NCI-H524 (cell line): ENCODE results near the gene GGA1.
"Not testable (repeated sequence)": the region's sequence is repeated elsewhere in the genome, so short reads cannot be mapped to it uniquely, and the experiment has no call there.

Experiments
- DNase-seq, 2 experiments: peaks; one replicate each; lab custom pipeline; 2025; lab: John Stamatoyannopoulos, UW

The GGA1 gene

DNA sequence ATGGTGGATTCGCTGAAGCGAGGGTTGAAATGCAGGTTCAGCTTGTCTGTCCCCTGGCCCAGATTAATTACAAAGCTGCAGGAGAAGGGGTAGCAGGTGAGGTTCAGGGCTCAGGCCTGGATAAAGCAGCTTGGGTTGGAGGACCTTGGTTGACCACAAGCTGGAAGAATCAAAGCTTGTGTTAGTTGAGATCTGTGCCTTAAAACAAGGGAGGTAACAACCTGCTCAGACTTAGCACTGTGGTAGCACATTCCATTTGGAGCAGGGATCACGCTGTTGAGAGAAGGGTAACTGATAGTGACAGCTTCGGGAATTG lies 38.0 kb upstream of the GGA1 start:
- DNase-seq, result no peak

- peak in 1 of 2 experiments; percentile 14 for DNase-seq
Measured at GRCh38 chr22:37571258-37571991, 37.2 kb upstream of the GGA1 start.

- no peak for DNase-seq
Measured at GRCh38 chr22:37571992-37572373, 36.7 kb upstream of the GGA1 start.

- no peak for DNase-seq
Measured at GRCh38 chr22:37575490-37576003, 33.1 kb upstream of the GGA1 start.

DNA sequence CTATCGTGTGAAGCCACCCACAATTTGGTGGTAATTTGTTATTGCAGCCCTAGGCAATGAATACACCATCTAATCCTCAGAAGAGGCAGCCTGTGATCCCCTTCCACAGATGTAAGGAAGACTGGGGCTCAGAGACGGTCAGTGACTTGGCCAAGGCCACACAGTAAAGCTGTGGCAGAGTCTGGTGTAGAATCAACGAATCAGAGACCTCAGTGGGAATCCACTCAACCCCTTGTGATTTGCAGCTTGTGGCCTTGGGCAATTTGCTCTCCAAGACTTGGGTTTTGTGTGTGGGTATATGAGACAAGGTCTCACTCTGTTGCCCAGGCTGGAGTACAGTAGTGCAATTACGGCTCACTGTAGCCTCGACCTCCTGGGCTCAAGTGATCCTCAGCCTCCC lies 30.6 kb upstream of the GGA1 start:
- DNase-seq, result no peak

GRCh38 chr22:37581504-37581903 lies 27.1 kb upstream of the GGA1 start:
- DNase-seq, result no peak

- DNase-seq, result no peak
Measured at GRCh38 chr22:37582526-37582925, 26.1 kb upstream of the GGA1 start.

DNA sequence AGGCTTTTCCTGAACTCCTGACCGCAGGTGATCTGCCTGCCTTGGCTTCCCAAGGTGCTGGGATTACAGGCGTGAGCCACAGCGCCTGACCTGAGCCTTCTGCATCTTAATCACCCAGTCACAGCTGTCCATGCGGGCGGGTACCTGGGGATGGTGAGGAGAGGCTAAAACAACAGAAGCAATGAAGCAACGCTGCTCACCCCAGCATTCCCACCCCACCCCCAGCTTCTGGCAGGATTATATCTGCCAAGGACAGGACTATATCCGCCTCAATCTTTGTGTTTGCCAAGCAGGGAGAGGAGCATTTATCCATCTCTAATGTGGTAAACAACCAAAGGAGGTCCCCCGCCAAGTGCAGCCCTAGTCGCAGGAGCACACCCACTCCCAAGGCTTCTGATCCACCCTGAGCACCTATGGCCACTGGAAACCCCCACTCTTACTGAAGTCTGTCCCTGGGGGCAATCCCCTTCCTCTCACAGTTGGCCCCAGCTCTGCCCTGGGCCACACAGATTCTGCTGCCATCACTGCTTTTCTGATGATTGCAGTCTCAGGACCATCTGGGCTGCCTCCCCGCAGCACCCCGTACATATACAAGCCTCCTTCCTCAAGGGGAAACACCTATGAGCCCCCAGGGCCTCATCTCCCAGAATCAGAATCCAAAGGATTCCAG lies 20.0 kb upstream of the GGA1 start:
- no peak for DNase-seq

DNA sequence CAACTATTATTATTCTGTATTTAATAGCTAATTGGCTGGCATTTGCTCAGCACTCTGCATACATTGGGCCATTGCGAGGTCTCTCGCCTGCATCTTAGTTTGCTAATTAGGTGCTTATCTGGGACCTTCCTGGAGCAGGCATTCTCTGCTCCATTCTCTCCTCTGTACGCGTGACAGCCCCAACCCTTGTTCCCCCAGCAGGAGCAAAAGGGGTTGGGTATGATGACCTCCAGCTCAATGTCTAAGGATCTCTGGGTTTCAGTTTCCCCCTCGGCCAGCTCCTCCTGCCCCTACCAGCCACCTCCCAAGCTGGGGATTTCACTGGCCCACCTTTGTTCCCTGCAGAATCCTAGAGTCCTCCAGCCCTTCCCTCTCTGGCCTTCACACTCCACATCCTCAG lies 19.0 kb upstream of the GGA1 start:
- no peak for DNase-seq

- not testable (repeated sequence) for DNase-seq
Measured at GRCh38 chr22:37591081-37591480, 17.6 kb upstream of the GGA1 start.

DNA sequence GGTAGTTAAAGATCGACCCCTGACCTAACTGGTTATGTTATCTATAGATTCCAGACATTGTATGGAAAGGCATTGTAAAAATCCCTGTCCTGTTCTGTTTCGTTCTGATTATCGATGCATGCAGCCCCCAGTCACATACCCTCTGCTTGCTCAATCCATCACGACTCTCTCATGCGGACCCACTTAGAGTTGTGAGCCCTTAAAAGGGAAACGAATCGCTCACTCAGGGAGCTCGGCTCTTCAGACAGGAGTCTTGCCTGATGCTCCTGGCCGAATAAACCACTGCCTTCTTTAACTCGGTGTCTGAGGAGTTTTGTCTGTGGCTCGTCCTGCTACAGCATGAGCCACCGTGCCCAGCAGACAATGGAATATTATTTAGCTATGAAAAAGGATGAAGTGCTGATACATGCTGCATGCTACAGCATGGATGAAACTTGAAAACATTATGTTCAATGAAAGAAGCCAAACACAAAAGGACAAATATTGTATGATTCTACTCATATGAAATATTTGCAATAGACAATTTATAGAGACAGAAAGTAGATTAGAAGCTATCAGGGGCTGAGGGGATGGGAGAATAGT lies 16.7 kb upstream of the GGA1 start:
- no peak for DNase-seq

- no peak for DNase-seq
Measured at GRCh38 chr22:37594237-37594636, 14.4 kb upstream of the GGA1 start.

- DNase-seq, result no peak
Measured at GRCh38 chr22:37599153-37599552, 9.5 kb upstream of the GGA1 start.

DNA sequence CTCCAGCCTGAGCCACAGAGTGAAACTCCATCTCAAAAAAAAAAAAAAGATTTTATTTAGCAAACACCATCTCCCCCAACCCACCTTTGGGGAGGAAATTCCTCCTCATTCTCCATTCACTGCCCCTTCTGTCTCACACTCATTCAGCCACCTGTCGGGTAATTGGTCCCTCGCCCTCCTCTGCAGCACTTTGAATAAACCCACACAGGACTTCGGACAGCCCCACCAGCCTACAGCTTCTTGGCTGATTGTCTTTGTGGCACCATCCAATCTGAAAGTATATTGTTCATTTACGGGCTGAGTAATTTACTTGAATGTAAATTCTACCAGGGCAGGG lies 7.5 kb upstream of the GGA1 start:
- DNase-seq, result peak in 1 of 2 experiments; percentile 23

DNA sequence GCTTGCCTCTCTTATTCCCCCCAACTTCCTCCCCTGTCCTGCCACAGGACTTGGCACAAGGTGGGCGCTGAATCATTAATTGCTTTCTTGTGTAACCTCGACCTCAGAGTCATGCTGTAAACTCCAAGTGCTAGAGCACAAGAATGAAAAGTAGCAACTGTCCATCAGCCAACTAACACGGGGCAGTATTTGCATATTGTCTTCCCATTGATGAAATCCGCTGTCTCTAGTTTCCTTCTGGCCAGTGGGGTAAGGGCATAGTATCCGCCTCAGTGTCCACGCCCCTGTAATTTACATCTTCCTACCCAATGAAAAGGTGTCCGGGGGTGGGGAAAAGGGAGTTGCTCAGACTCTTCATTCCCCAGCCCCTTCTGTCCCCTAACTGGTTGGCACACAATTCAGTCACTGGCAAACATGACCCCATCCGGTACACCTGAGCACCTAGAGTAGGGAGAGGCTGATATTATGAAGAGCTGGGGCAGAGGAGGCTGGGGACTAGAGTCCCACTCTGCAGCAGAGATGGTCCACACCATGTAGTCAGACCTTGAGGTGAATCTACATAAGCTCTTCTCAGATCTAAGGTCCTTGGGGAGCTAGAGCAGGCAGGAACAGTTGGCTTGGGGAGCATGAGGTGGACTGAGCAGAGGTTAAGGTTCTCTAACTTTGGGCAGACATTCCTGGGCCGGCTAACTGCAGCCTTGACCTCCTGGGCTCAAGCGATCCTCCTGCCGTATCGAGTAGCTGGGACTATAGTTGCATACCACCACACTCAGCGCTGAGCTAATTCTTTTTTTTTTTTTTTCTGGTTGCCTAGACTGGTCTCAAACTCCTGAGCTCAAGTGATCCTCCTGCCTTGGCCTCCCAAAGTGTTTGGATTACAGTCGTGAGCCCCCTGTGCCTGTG lies 6.8 kb upstream of the GGA1 start:
- DNase-seq, result peak; percentile 33 to 49

GRCh38 chr22:37602546-37603277 lies 5.9 kb upstream of the GGA1 start:
- not testable (repeated sequence) for DNase-seq

DNA sequence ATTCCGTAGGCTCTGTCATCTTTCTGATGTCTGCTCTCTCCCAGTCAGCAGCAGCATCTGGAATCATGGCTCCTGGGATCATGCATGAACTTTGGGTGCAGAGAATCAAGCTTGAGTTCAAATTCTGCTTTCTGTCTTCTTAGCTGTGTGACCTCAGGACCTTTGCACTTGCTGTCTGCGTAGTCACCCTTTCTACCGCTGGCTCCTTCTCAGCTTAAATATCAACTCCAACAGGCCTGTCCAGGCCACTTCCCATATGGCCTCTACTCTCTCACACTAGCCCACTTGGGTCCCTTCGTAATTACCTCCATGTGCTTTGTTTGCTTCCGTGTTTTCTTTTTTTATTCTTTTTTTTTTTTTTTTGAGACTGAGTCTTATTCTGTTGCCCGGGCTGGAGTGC lies 4.6 kb upstream of the GGA1 start:
- DNase-seq, result no peak

GRCh38 chr22:37604875-37605274 lies 3.8 kb upstream of the GGA1 start:
- no peak for DNase-seq

- DNase-seq, result peak; percentile 77 to 81
Measured at GRCh38 chr22:37607010-37607934, 1.4 kb upstream of the GGA1 start.

DNA sequence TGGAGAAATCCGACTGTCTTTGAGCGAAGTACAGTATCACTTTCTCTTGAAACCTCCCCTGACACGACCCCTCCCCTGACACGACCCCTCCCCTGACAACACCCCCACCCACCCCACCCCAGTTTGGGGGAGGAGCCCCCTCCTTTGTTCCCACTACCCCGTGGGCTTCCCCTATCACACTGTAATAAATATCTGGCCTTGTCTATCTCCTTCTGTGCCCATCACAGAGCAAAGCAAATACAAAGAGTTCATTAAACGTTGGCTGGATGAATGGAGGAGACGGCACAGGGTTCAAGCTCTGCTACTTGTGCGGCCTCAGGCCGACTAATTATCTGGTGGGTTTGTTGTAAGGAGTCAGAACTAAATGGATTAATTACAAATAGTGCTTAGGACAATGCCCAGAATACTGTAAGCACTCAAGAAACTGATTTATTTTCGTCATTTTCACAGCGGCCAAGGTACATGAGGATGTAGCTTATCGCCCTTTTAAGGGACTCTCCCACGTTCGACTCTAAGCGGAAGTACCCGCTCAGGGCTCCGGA lies 628 bp upstream of the GGA1 start:
- no peak for DNase-seq
